Keratinocyte (primary cell): Measurements from ENCODE around the gene RACGAP1.

ENCODE experiments used
- EZH2 ChIP-seq: IDR thresholded peaks from one replicate; pipeline ENCODE4 v1.6.1; 2012; ENCODE audit warnings: inconsistent platforms, mild to moderate bottlenecking, low read length, moderate library complexity
- TF ChIP-seq, protein P1 (sequence below), 3 experiments: IDR thresholded peaks in 1 of 3; conservative IDR thresholded peaks in 1 of 3; optimal IDR thresholded peaks in 1 of 3; 2 replicates in 2 of 3; 3 replicates in 1 of 3; pipeline versions ENCODE3 to v1.5.1; 2011; ENCODE audit warnings: low read length in 3 of 3, mild to moderate bottlenecking in 3 of 3, moderate library complexity in 2 of 3, control low read depth in 1 of 3, inconsistent platforms in 1 of 3; ENCODE audit not compliant: insufficient read depth in 2 of 3; ENCODE audit errors: extremely low read depth in 1 of 3

GRCh38 chr12:50004696-50005095 lies 20.6 kb downstream of the RACGAP1 start:
- TF ChIP-seq, protein P1, sequence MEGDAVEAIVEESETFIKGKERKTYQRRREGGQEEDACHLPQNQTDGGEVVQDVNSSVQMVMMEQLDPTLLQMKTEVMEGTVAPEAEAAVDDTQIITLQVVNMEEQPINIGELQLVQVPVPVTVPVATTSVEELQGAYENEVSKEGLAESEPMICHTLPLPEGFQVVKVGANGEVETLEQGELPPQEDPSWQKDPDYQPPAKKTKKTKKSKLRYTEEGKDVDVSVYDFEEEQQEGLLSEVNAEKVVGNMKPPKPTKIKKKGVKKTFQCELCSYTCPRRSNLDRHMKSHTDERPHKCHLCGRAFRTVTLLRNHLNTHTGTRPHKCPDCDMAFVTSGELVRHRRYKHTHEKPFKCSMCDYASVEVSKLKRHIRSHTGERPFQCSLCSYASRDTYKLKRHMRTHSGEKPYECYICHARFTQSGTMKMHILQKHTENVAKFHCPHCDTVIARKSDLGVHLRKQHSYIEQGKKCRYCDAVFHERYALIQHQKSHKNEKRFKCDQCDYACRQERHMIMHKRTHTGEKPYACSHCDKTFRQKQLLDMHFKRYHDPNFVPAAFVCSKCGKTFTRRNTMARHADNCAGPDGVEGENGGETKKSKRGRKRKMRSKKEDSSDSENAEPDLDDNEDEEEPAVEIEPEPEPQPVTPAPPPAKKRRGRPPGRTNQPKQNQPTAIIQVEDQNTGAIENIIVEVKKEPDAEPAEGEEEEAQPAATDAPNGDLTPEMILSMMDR (optimal IDR thresholded peaks at IDR 0.05 in 1 of 3, IDR thresholded peaks at IDR 0.05 in 1 of 3, conservative IDR thresholded peaks at IDR 0.05 in 1 of 3; ENCODE audit: extremely low read depth in 1 of 3, insufficient read depth in 2 of 3, low read length in 3 of 3): no peak
- TF ChIP-seq EZH2: no peak
